Progenitor cell of endocrine pancreas (in vitro differentiated cells): ENCODE results near the gene SNURF. TPM values are rescaled to one million over a fixed set of nuclear protein-coding genes. Genes with fewer than 3 reads are reported as not detected.

Experiments used
- DNase-seq: peaks from one replicate; pipeline ENCODE4 v3.0.0; 2021; ENCODE audit warnings: low spot score; ENCODE audit not compliant: unreplicated experiment
- H3K27ac Mint-ChIP-seq: 2 replicates; pipeline ENCODE4 v1.8.0; 2021; ENCODE audit warnings: mild to moderate bottlenecking, moderate library complexity, mixed read lengths
- H3K27me3 Mint-ChIP-seq: 2 replicates; pipeline ENCODE4 v1.8.0; 2021; ENCODE audit warnings: mixed read lengths
- H3K36me3 Mint-ChIP-seq: 2 replicates; pipeline ENCODE4 v1.8.0; 2022; ENCODE audit warnings: mixed read lengths; ENCODE audit not compliant: insufficient read depth
- H3K4me1 Mint-ChIP-seq: 2 replicates; pipeline ENCODE4 v1.8.0; 2021; ENCODE audit warnings: low read depth, mixed read lengths
- H3K4me3 Mint-ChIP-seq: 2 replicates; pipeline ENCODE4 v1.8.0; 2021; ENCODE audit warnings: low read depth, mild to moderate bottlenecking, moderate library complexity, mixed read lengths
- H3K9me3 Mint-ChIP-seq: 2 replicates; pipeline ENCODE4 v1.8.0; 2021; ENCODE audit warnings: low read depth, mixed read lengths
- CTCF ChIP-seq: fragments of 200-600 bp; sonication (generic); IDR thresholded peaks from one replicate; pipeline ENCODE4 v1.5.0; 2021; ENCODE audit warnings: antibody characterized with exemption, mild to moderate bottlenecking; ENCODE audit not compliant: unreplicated experiment
- total RNA-seq: library from RNA; stranded (reverse); gene quantifications from 2 replicates; pipeline ENCODE4 v1.2.1, GENCODE V29; 2021

The SNURF gene
- total RNA-seq, 1 donor from 2014 or later: 16.9 TPM

GRCh38 chr15:24986653-24987052, 31.9 kb downstream of the SNURF start:
- peaks cover 20% of the 10 kb centered on the region for H3K36me3 Mint-ChIP-seq
- no peak overlapping the region for H3K4me3 Mint-ChIP-seq
- DNase-seq: no peak
- TF ChIP-seq CTCF: no peak
- no peak overlapping the region for H3K27ac Mint-ChIP-seq
- H3K4me1 Mint-ChIP-seq: peaks cover 3% of the 10 kb centered on the region
- no peaks in the 10 kb centered on the region for H3K27me3 Mint-ChIP-seq
- H3K9me3 Mint-ChIP-seq: peaks cover 30% of the 10 kb centered on the region

Other genes starting within 250 kb of the SNURF start
- gene SNRPN, start within 50 bp of the SNURF start, total RNA-seq: 146 and 148 TPM in 2 replicates